ENCODE results near the gene PTPN4.

Gene PTPN4

GRCh38 chr2:119849838-119850565 lies 90.3 kb downstream of the PTPN4 start:
- no peak for DNase-seq (ENCODE audit: low read depth in 1 of 2, low spot score in 1 of 2)

GRCh38 chr2:119852214-119852613 lies 92.5 kb downstream of the PTPN4 start:
- no peak for DNase-seq (ENCODE audit: low read depth in 1 of 2, low spot score in 1 of 2)

- no peak for DNase-seq (ENCODE audit: low read depth in 1 of 2, low spot score in 1 of 2)
Observed at GRCh38 chr2:119853777-119854399, 94.2 kb downstream of the PTPN4 start.

- DNase-seq (ENCODE audit: low read depth in 1 of 2, low spot score in 1 of 2), result no peak
Observed at GRCh38 chr2:119856469-119856901, 96.8 kb downstream of the PTPN4 start.

GRCh38 chr2:119857742-119858141 lies 98.0 kb downstream of the PTPN4 start:
- DNase-seq (ENCODE audit: low read depth in 1 of 2, low spot score in 1 of 2), result no peak

- no peak for DNase-seq (ENCODE audit: low read depth in 1 of 2, low spot score in 1 of 2)
Observed at GRCh38 chr2:119859528-119859927, 99.8 kb downstream of the PTPN4 start.

GRCh38 chr2:119860924-119861323 lies 101.2 kb downstream of the PTPN4 start:
- no peak for DNase-seq (ENCODE audit: low read depth in 1 of 2, low spot score in 1 of 2)

- DNase-seq (ENCODE audit: low read depth in 1 of 2, low spot score in 1 of 2), result no peak
Observed at GRCh38 chr2:119862127-119862889, 102.6 kb downstream of the PTPN4 start.

GRCh38 chr2:119864318-119864717 lies 104.6 kb downstream of the PTPN4 start:
- no peak for DNase-seq (ENCODE audit: low read depth in 1 of 2, low spot score in 1 of 2)

- DNase-seq (ENCODE audit: low read depth in 1 of 2, low spot score in 1 of 2), result no peak
Observed at GRCh38 chr2:119871725-119872124, 112.0 kb downstream of the PTPN4 start.

GRCh38 chr2:119873350-119874315 lies 113.9 kb downstream of the PTPN4 start:
- no peak for DNase-seq (ENCODE audit: low read depth in 1 of 2, low spot score in 1 of 2)

GRCh38 chr2:119879502-119879901 lies 119.8 kb downstream of the PTPN4 start:
- DNase-seq (ENCODE audit: low read depth in 1 of 2, low spot score in 1 of 2), result no peak

- no peak for DNase-seq (ENCODE audit: low read depth in 1 of 2, low spot score in 1 of 2)
Observed at GRCh38 chr2:119888680-119889079, 129.0 kb downstream of the PTPN4 start.

GRCh38 chr2:119897736-119898395 lies 138.1 kb downstream of the PTPN4 start:
- DNase-seq (ENCODE audit: low read depth in 1 of 2, low spot score in 1 of 2), result no peak

- no peak for DNase-seq (ENCODE audit: low read depth in 1 of 2, low spot score in 1 of 2)
Observed at GRCh38 chr2:119901013-119901412, 141.3 kb downstream of the PTPN4 start.

GRCh38 chr2:119910566-119910965 lies 150.8 kb downstream of the PTPN4 start:
- DNase-seq (ENCODE audit: low read depth in 1 of 2, low spot score in 1 of 2), result no peak

GRCh38 chr2:119914266-119914665 lies 154.5 kb downstream of the PTPN4 start:
- no peak for DNase-seq (ENCODE audit: low read depth in 1 of 2, low spot score in 1 of 2)

- DNase-seq (ENCODE audit: low read depth in 1 of 2, low spot score in 1 of 2), result no peak
Observed at GRCh38 chr2:119921825-119922224, 162.1 kb downstream of the PTPN4 start.

GRCh38 chr2:119922699-119923098 lies 163.0 kb downstream of the PTPN4 start:
- DNase-seq (ENCODE audit: low read depth in 1 of 2, low spot score in 1 of 2), result no peak

- no peak for DNase-seq (ENCODE audit: low read depth in 1 of 2, low spot score in 1 of 2)
Observed at GRCh38 chr2:119929537-119929936, 169.8 kb downstream of the PTPN4 start.

Data from stimulated activated CD4-positive, alpha-beta T cell treated with anti-CD3 and anti-CD28 coated beads, Interleukin-15, amount 100 ng/mL, for 1 hour (primary cell).